Neural progenitor cell (in vitro differentiated cells): ENCODE data around the gene TNNI2.

Source experiments
- CTCF ChIP-seq: fragments of 200-600 bp; sonication (generic); IDR thresholded peaks from 2 replicates; pipeline ENCODE4 v1.5.1; 2017; ENCODE audit warnings: antibody characterized with exemption, mild to moderate bottlenecking
- EZH2 ChIP-seq: fragments of 200-600 bp; sonication (generic); IDR thresholded peaks from 2 replicates; pipeline ENCODE4 v1.6.1; 2017; ENCODE audit warnings: antibody characterized with exemption, mild to moderate bottlenecking, moderate library complexity
- EZH2phosphoT487 ChIP-seq: fragments of 200-600 bp; sonication (generic); IDR thresholded peaks from 2 replicates; pipeline ENCODE4 v1.6.1; 2017; ENCODE audit warnings: antibody characterized with exemption

- TF ChIP-seq CTCF (no peak), EZH2 (no peak), EZH2phosphoT487 (no peak)
Measured at GRCh38 chr11:1884303-1884700, 45.5 kb downstream of the TNNI2 start.
